CD4-positive, CD25-positive, alpha-beta regulatory T cell (primary cell): ENCODE measurements around the gene IRF3. TPM values are rescaled to one million over a fixed set of nuclear protein-coding genes. Genes with fewer than 3 reads are reported as not detected.
"Not testable (repeated sequence)": the region's sequence is repeated elsewhere in the genome, so short reads cannot be mapped to it uniquely, and the experiment has no call there.

ENCODE experiments used
- ATAC-seq, 2 donors: fragments of 150-1000 bp; cut with Tn5 transposase; one replicate each; pipeline ENCODE4 v1.10.0; 2021; ENCODE audit warnings: low read depth in 2 of 2, moderate number of reproducible peaks in 2 of 2, moderate library complexity in 1 of 2
- DNase-seq, 3 donors: peaks; one replicate each; pipeline versions ENCODE4 v3.0.0 to v3.0.0-alpha.2; 2012 to 2022; ENCODE audit warnings: mixed read lengths in 1 of 3
- H3K27ac ChIP-seq: one replicate; pipeline ENCODE4 v1.7.0; 2013; ENCODE audit warnings: mild to moderate bottlenecking, low read length; ENCODE audit not compliant: insufficient read depth, poor library complexity, severe bottlenecking
- H3K27me3 ChIP-seq: one replicate; pipeline ENCODE4 v1.7.0; 2013; ENCODE audit warnings: low read length; ENCODE audit not compliant: control insufficient read depth, insufficient read depth
- H3K36me3 ChIP-seq: one replicate; pipeline ENCODE4 v1.7.0; 2013; ENCODE audit warnings: mild to moderate bottlenecking, low read length, moderate library complexity; ENCODE audit not compliant: control insufficient read depth, insufficient read depth
- H3K4me1 ChIP-seq: 2 replicates; pipeline ENCODE4 v1.7.0; 2013; ENCODE audit warnings: mild to moderate bottlenecking, low read length; ENCODE audit not compliant: insufficient read depth, control insufficient read depth, poor library complexity, severe bottlenecking
- H3K4me3 ChIP-seq: one replicate; pipeline ENCODE4 v1.7.0; 2013; ENCODE audit warnings: low read depth, mild to moderate bottlenecking, low read length, moderate library complexity
- H3K9me3 ChIP-seq, 2 experiments: 1 replicate in 1 of 2; 2 replicates in 1 of 2; pipeline ENCODE4 v1.7.0; 2013; ENCODE audit warnings: low read length in 2 of 2, mild to moderate bottlenecking in 1 of 2, moderate library complexity in 1 of 2; ENCODE audit not compliant: control insufficient read depth in 2 of 2
- H3K27ac Mint-ChIP-seq, 3 donors: one replicate each; pipeline ENCODE4 v1.8.0; 2020 to 2022; ENCODE audit warnings: mild to moderate bottlenecking in 3 of 3, mixed read lengths in 3 of 3, moderate library complexity in 2 of 3
- H3K27me3 Mint-ChIP-seq: one replicate; pipeline ENCODE4 v1.8.0; 2022; ENCODE audit warnings: mild to moderate bottlenecking, mixed read lengths
- H3K36me3 Mint-ChIP-seq: one replicate; pipeline ENCODE4 v1.8.0; 2020; ENCODE audit warnings: mixed read lengths
- H3K4me1 Mint-ChIP-seq, 4 donors: one replicate each; pipeline ENCODE4 v1.8.0; 2020 to 2022; ENCODE audit warnings: mixed read lengths in 4 of 4, mild to moderate bottlenecking in 1 of 4
- H3K4me3 Mint-ChIP-seq, 4 donors: one replicate each; pipeline ENCODE4 v1.8.0; 2020 to 2022; ENCODE audit warnings: mild to moderate bottlenecking in 4 of 4, mixed read lengths in 4 of 4, moderate library complexity in 3 of 4
- H3K9me3 Mint-ChIP-seq, 7 donors: one replicate each; pipeline ENCODE4 v1.8.0; 2020 to 2022; ENCODE audit warnings: mixed read lengths in 7 of 7, mild to moderate bottlenecking in 3 of 7, moderate library complexity in 2 of 7
- polyA plus RNA-seq, 4 donors: library from polyadenylated mRNA; unstranded; fragments of 300-500 nt; fragmentation: Illumina TruSeq; gene quantifications; one replicate each; pipeline ENCODE4 v1.2.3, GENCODE V29; 2021
- total RNA-seq: library from RNA; stranded (reverse); gene quantifications from one replicate; pipeline ENCODE4 v1.2.3, GENCODE V29; 2022

The IRF3 gene
- total and polyA plus RNA-seq, 5 donors from 2014 or later, result 76.4 to 235 (median 99.4) TPM

- H3K36me3 Mint-ChIP-seq, result no peaks in the 10 kb centered on the region
- ATAC-seq, result no peak
Measured at GRCh38 chr19:49639401-49640112, 26.1 kb downstream of the IRF3 start.

DNA sequence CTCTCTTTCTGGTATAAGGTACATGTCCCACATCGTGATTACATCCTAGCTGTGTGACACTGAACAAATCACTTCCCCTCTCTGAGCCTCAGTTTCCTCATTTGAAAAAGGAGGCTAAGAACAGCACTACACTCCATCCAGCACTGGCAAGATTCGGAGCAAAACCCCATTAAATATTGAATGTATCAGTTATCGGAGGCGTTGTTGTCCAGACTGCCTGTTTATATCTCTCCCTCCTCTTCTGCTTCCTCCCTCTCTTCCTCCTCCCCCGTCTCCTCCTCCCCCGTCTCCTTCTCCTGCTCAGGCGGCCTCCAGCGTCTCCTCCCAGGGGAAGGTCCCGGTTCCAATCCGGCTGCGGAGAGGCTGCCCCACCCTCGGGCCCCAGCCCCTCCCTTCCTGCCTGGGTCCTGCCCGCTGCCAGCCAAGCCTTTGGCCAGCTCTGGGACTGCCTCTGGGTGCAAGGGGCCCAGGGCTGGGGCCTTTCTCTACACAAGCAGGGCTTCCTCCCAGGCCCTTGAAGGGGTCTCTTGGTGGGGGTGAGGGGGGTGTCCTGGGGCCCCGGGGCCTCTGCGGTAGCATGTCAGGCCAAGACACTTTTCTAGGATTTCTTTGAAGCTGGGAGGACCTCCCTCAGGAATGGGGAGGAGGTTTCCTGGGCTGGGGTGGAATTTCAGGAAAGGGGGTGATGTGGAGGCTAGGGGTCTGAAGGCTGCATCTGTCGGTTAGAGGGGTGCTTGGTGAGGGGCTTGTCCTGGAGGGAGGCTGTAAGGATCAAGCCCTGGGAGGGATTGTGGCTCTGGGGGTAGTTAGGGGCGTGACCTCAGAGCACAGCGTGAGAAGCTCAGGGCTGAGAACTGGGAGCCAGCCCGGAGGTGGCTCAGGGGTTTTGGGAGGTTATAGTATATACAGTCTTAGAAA lies 27.6 kb downstream of the IRF3 start:
- no peak overlapping the region for H3K27ac ChIP-seq
- peaks cover 4% of the 10 kb centered on the region for H3K27me3 Mint-ChIP-seq
- no peaks in the 10 kb centered on the region for H3K9me3 ChIP-seq
- DNase-seq (no peak), ATAC-seq (no peak)
- no peaks in the 10 kb centered on the region for H3K36me3 Mint-ChIP-seq
- H3K9me3 Mint-ChIP-seq, result no peaks in the 10 kb centered on the region
- H3K4me3 Mint-ChIP-seq, result peak overlapping the region; percentile 54 to 83 (median 60)
- H3K4me3 ChIP-seq, result no peak overlapping the region
- H3K4me1 Mint-ChIP-seq, result peaks cover 0 to 57% (median 21%) of the 10 kb centered on the region in 4 donors
- H3K27me3 ChIP-seq, result no peaks in the 10 kb centered on the region
- peaks cover 42% of the 10 kb centered on the region for H3K4me1 ChIP-seq
- H3K27ac Mint-ChIP-seq, result peak overlapping the region; percentile 84 to 98 (median 93)
- no peaks in the 10 kb centered on the region for H3K36me3 ChIP-seq

More at GRCh38 chr19:49639401-49640112, 26.1 kb downstream of the IRF3 start:
- Mint-ChIP-seq H3K27ac (peak overlapping the region; percentile 77 to 98 (median 97)), H3K27me3 (peaks cover 4% of the 10 kb centered on the region), H3K4me3 (peak overlapping the region; percentile 82 to 94 (median 88)), H3K4me1 (peaks cover 8 to 71% (median 35%) of the 10 kb centered on the region in 4 donors), H3K9me3 (no peaks in the 10 kb centered on the region)
- H3K27ac ChIP-seq, result peak overlapping the region; percentile 93
- H3K4me1 ChIP-seq, result peaks cover 51% of the 10 kb centered on the region
- H3K9me3 ChIP-seq, result no peaks in the 10 kb centered on the region
- no peak for DNase-seq
- H3K4me3 ChIP-seq, result peak overlapping the region; percentile 57
- no peaks in the 10 kb centered on the region for H3K27me3 ChIP-seq
- no peaks in the 10 kb centered on the region for H3K36me3 ChIP-seq

GRCh38 chr19:49636233-49636932 lies 29.3 kb downstream of the IRF3 start:
- Histone ChIP-seq H3K27ac (no peak overlapping the region), H3K4me1 (peaks cover 29% of the 10 kb centered on the region), H3K27me3 (no peaks in the 10 kb centered on the region), H3K4me3 (no peak overlapping the region), H3K9me3 (no peaks in the 10 kb centered on the region), H3K36me3 (no peaks in the 10 kb centered on the region)
- Mint-ChIP-seq H3K9me3 (no peaks in the 10 kb centered on the region), H3K27me3 (no peaks in the 10 kb centered on the region), H3K36me3 (no peaks in the 10 kb centered on the region), H3K27ac (no peak overlapping the region), H3K4me3 (peak overlapping the region in 2 of 4 donors; percentile 54 to 75), H3K4me1 (peaks cover 0 to 42% (median 14%) of the 10 kb centered on the region in 4 donors)
- ATAC-seq (no peak), DNase-seq (no peak)

- ATAC-seq, result no peak
- Mint-ChIP-seq H3K4me3 (peak overlapping the region in 2 of 4 donors; percentile 54 to 75), H3K27ac (peak overlapping the region in 1 of 3 donors; percentile 65)
Measured at GRCh38 chr19:49635530-49636232, 30.0 kb downstream of the IRF3 start.

GRCh38 chr19:49633273-49633672 lies 32.4 kb downstream of the IRF3 start:
- DNase-seq, H3K36me3 ChIP-seq, H3K4me3 ChIP-seq, H3K9me3 Mint-ChIP-seq, H3K9me3 ChIP-seq, H3K27ac Mint-ChIP-seq, H3K27me3 Mint-ChIP-seq, ATAC-seq, H3K4me1 ChIP-seq, H3K36me3 Mint-ChIP-seq, H3K27me3 ChIP-seq, H3K27ac ChIP-seq, H3K4me3 Mint-ChIP-seq: not testable (repeated sequence)
- H3K4me1 Mint-ChIP-seq, result peaks cover 0 to 15% (median 4%) of the 10 kb centered on the region in 4 donors

More at GRCh38 chr19:49635530-49636232, 30.0 kb downstream of the IRF3 start:
- no peak overlapping the region for H3K4me3 ChIP-seq
- Mint-ChIP-seq H3K9me3 (no peaks in the 10 kb centered on the region), H3K27me3 (no peaks in the 10 kb centered on the region), H3K36me3 (no peaks in the 10 kb centered on the region), H3K4me1 (peaks cover 0 to 36% (median 11%) of the 10 kb centered on the region in 4 donors)
- no peak overlapping the region for H3K27ac ChIP-seq
- no peaks in the 10 kb centered on the region for H3K27me3 ChIP-seq
- no peak for DNase-seq
- H3K9me3 ChIP-seq, result no peaks in the 10 kb centered on the region
- peaks cover 22% of the 10 kb centered on the region for H3K4me1 ChIP-seq
- no peaks in the 10 kb centered on the region for H3K36me3 ChIP-seq

DNA sequence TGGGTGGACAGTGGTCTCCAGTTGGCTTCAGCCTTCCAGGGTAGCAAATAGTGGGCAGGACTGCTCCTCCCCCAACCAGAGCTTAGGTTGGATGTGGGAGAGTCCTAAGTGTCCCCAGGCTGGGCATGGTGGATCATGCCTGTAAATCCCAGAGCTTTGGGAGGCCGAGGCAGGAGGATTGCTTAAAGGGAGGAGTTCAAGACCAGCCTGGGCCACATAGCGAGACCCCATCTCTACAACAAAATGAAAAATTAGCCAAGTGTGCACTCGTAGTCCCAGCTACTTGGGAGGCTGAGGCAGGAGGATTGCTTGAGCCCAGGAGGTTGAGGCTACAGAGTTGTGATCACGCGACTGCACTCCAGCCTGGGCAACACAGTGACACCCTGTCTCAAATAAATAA lies 33.1 kb downstream of the IRF3 start:
- no peak overlapping the region for H3K27ac ChIP-seq
- no peak overlapping the region for H3K4me3 Mint-ChIP-seq
- H3K9me3 Mint-ChIP-seq, result peaks cover 0 to 1% (median 0%) of the 10 kb centered on the region in 7 donors
- peaks cover under 1% of the 10 kb centered on the region for H3K4me1 ChIP-seq
- H3K4me1 Mint-ChIP-seq, result peaks cover 0 to 10% (median 2%) of the 10 kb centered on the region in 4 donors
- ATAC-seq, result no peak
- no peaks in the 10 kb centered on the region for H3K9me3 ChIP-seq
- no peak for DNase-seq
- H3K4me3 ChIP-seq, result no peak overlapping the region
- H3K36me3 Mint-ChIP-seq, result no peaks in the 10 kb centered on the region
- no peaks in the 10 kb centered on the region for H3K36me3 ChIP-seq
- H3K27me3 Mint-ChIP-seq, result no peaks in the 10 kb centered on the region
- no peaks in the 10 kb centered on the region for H3K27me3 ChIP-seq
- H3K27ac Mint-ChIP-seq, result no peak overlapping the region
